Activated CD8-positive, alpha-beta memory T cell treated with anti-CD3 and anti-CD28 coated beads, Interleukin-2, amount 10 ng/mL, durations not matched to agents 7 days and 5 days (primary cell): Measurements from ENCODE around the gene CA11. TPM values are rescaled to one million over a fixed set of nuclear protein-coding genes. Genes with fewer than 3 reads are reported as not detected.

Source experiments
- ATAC-seq: fragments of 150-1000 bp; cut with Tn5 transposase; one replicate; pipeline ENCODE4 v1.10.0; 2021; ENCODE audit warnings: moderate library complexity
- CTCF ChIA-PET: fragments of 350-600 bp; sonication (Branson Sonifier 250); formaldehyde crosslinking; loops from one replicate; lab custom pipeline; 2021; ENCODE audit warnings: antibody characterized with exemption; lab: Charles Lee
- DNase-seq: peaks from one replicate; pipeline ENCODE4 v3.0.0-alpha.2; 2020
- H3K27ac Mint-ChIP-seq: one replicate; pipeline ENCODE4 v1.8.0; 2021; ENCODE audit warnings: mild to moderate bottlenecking, mixed read lengths
- H3K27me3 Mint-ChIP-seq: one replicate; pipeline ENCODE4 v1.8.0; 2021; ENCODE audit warnings: mixed read lengths
- H3K36me3 Mint-ChIP-seq: one replicate; pipeline ENCODE4 v1.8.0; 2021; ENCODE audit warnings: mild to moderate bottlenecking, mixed read lengths
- H3K4me1 Mint-ChIP-seq: one replicate; pipeline ENCODE4 v1.8.0; 2021; ENCODE audit warnings: mixed read lengths
- H3K4me3 Mint-ChIP-seq: one replicate; pipeline ENCODE4 v1.8.0; 2021; ENCODE audit warnings: mild to moderate bottlenecking, moderate library complexity, mixed read lengths
- H3K9me3 Mint-ChIP-seq: one replicate; pipeline ENCODE4 v1.8.0; 2022; ENCODE audit warnings: low read depth, mixed read lengths
- total RNA-seq, 2 experiments: library from RNA; stranded (reverse); gene quantifications; one replicate each; pipeline ENCODE4 v1.2.3, GENCODE V29; 2021

The CA11 gene
- total RNA-seq, 2 experiments from 2014 or later = 6.0 to 7.2 TPM

- Mint-ChIP-seq H3K9me3 (no peaks in the 10 kb centered on the region), H3K4me1 (peaks cover 15% of the 10 kb centered on the region), H3K27me3 (peaks cover 3% of the 10 kb centered on the region), H3K27ac (no peak overlapping the region), H3K4me3 (peak overlapping the region; percentile 36), H3K36me3 (peaks cover 4% of the 10 kb centered on the region)
- peak; percentile 90 for DNase-seq
- CTCF ChIA-PET = interaction anchor here (0.6 to 11.2 kb wide), 28 partner anchors 12 to 391 kb away, joined by 3 to 221 read pairs (median 4); partner anchors contain the start of genes KDELR1, SYNGR4 and TMEM143
- ATAC-seq = peak; percentile 96
These were observed 57.2 kb downstream of the CA11 start for GRCh38 chr19:48588670-48589401.

Other genes with a start within 250 kb of the CA11 start
- gene GRWD1, start 200.2 kb downstream of the CA11 start, total RNA-seq = 10 to 100 TPM; 37.9 to 58.7 TPM
- 1 to 10 TPM in 1 of 2 experiments, under 1 TPM in 1; 0.85 to 1.5 TPM for gene KCNJ14, start 190.6 kb downstream of the CA11 start, total RNA-seq
- 10 to 100 TPM; 42.5 to 47.8 TPM for gene CYTH2, start 176.8 kb downstream of the CA11 start, total RNA-seq
- gene LMTK3, start 134.4 kb downstream of the CA11 start, total RNA-seq = 1 to 10 TPM; 3.5 to 5.3 TPM
- gene SULT2B1, start 94.0 kb downstream of the CA11 start, total RNA-seq = not detected
- gene SPACA4, start 39.4 kb downstream of the CA11 start, total RNA-seq = not detected
- gene FAM83E, start 31.1 kb downstream of the CA11 start, total RNA-seq = 1 to 10 TPM; 2.8 to 4.1 TPM
- 1,000 to 10,000 TPM; 1,413 to 1,465 TPM for gene RPL18, start 27.0 kb downstream of the CA11 start, total RNA-seq
- 10 to 100 TPM; 37.3 to 43.4 TPM for gene SPHK2, start 26.7 kb downstream of the CA11 start, total RNA-seq
- gene DBP, start 8.8 kb downstream of the CA11 start, total RNA-seq = 10 to 100 TPM; 11.3 to 18.0 TPM
- gene NTN5, start 26.8 kb upstream of the CA11 start, total RNA-seq = under 1 TPM; 0.64 to 0.87 TPM
- not detected for gene FUT2, start 49.8 kb upstream of the CA11 start, total RNA-seq
- 1 to 10 TPM; 1.0 to 1.1 TPM for gene MAMSTR, start 73.5 kb upstream of the CA11 start, total RNA-seq
- gene RASIP1, start 94.4 kb upstream of the CA11 start, total RNA-seq = not detected
- gene IZUMO1, start 100.7 kb upstream of the CA11 start, total RNA-seq = not detected
- under 1 TPM; 0.06 to 0.09 TPM for gene FUT1, start 106.5 kb upstream of the CA11 start, total RNA-seq
- gene FGF21, start 109.3 kb upstream of the CA11 start, total RNA-seq = not detected
- gene BCAT2, start 164.8 kb upstream of the CA11 start, total RNA-seq = 10 to 100 TPM; 46.7 to 54.6 TPM
- under 1 TPM; 0.38 to 0.59 TPM for gene HSD17B14, start 190.3 kb upstream of the CA11 start, total RNA-seq
- gene PLEKHA4, start 222.4 kb upstream of the CA11 start, total RNA-seq = 1 to 10 TPM; 2.2 to 5.6 TPM
- 10 to 100 TPM; 32.1 to 89.7 TPM for gene PPP1R15A, start 226.2 kb upstream of the CA11 start, total RNA-seq